GM12878 (cell line): ENCODE results near the gene GREB1. TPM values are rescaled to one million over a fixed set of nuclear protein-coding genes. Genes with fewer than 3 reads are reported as not detected.

ENCODE experiments used
- ATAC-seq: fragments of 200-7000 bp; cut with Tn5 transposase; 3 replicates; pipeline ENCODE4 v1.9.1; 2020; ENCODE audit warnings: mild to moderate bottlenecking, moderate library complexity
- BruUV-seq: library from RNA; stranded (reverse); fragments of 400-500 nt; replicated peaks from 2 replicates; lab custom pipeline; 2021; lab: Mats Ljungman, UMichigan
- CTCF ChIA-PET: fragments of 300-600 bp; sonication (Branson Sonifier 250); formaldehyde crosslinking; extraction: SDS; loops from one replicate; lab custom pipeline; 2021; ENCODE audit warnings: inconsistent platforms; lab: Yijun Ruan, JAX
- POLR2A ChIA-PET: fragments of 350-600 bp; formaldehyde crosslinking; extraction: SDS; loops from one replicate; lab custom pipeline; 2021; ENCODE audit warnings: inconsistent platforms; lab: Charles Lee
- RAD21 ChIA-PET: fragments of 300-600 bp; sonication (Branson Sonifier 250); formaldehyde crosslinking; loops from one replicate; lab custom pipeline; 2023; ENCODE audit warnings: antibody characterized with exemption; ENCODE audit not compliant: unreplicated experiment; lab: Charles Lee
- SMC1A ChIA-PET: fragments of 300-600 bp; sonication (Branson Sonifier 250); formaldehyde crosslinking; loops from one replicate; lab custom pipeline; 2023; ENCODE audit not compliant: unreplicated experiment, uncharacterized antibody; lab: Charles Lee
- DNase-seq: peaks from one replicate; pipeline ENCODE4 v3.0.0-alpha.2; 2011; ENCODE audit warnings: low read depth, low spot score
- FAIRE-seq: peaks from 3 replicates; lab custom pipeline; 2011; peaks lifted over from hg19 to GRCh38; lab: Jason Lieb, UNC
- H2AFZ ChIP-seq: 2 replicates; pipeline ENCODE4 v1.6.0; 2011; ENCODE audit warnings: low read depth, low read length, control low read depth; ENCODE audit not compliant: control insufficient read depth
- H3K27ac ChIP-seq: 2 replicates; pipeline ENCODE4 v1.5.1; 2011; ENCODE audit warnings: control low read depth; ENCODE audit not compliant: control insufficient read depth, insufficient read depth
- H3K27me3 ChIP-seq, 2 experiments: replicated peaks in 1 of 2; 2 replicates each; pipeline versions ENCODE4 v1.6.0 to v1.6.1; 2011; ENCODE audit warnings: low read length in 1 of 2; ENCODE audit not compliant: control insufficient read depth in 2 of 2, insufficient read depth in 2 of 2
- H3K36me3 ChIP-seq, 2 experiments: 2 replicates each; pipeline ENCODE4 v1.5.1; 2011; ENCODE audit warnings: low read length in 1 of 2; ENCODE audit not compliant: control insufficient read depth in 2 of 2, insufficient read depth in 2 of 2
- H3K4me1 ChIP-seq: 2 replicates; pipeline ENCODE4 v1.6.1; 2011; ENCODE audit warnings: mild to moderate bottlenecking, low read length, moderate library complexity, mixed read lengths; ENCODE audit not compliant: control insufficient read depth, insufficient read depth
- H3K4me2 ChIP-seq: 2 replicates; pipeline ENCODE4 v1.6.0; 2011; ENCODE audit warnings: control low read depth; ENCODE audit not compliant: control insufficient read depth, insufficient read depth
- H3K4me3 ChIP-seq: fragments of 200-600 bp; sonication (generic); 2 replicates; pipeline ENCODE4 v1.5.1; 2016
- H3K79me2 ChIP-seq: 2 replicates; pipeline ENCODE4 v1.6.0; 2011; ENCODE audit warnings: low read length; ENCODE audit not compliant: control insufficient read depth, insufficient read depth
- H3K9ac ChIP-seq: 2 replicates; pipeline ENCODE4 v1.8.0; 2011; ENCODE audit warnings: low read length, control low read depth, mixed read lengths; ENCODE audit not compliant: control insufficient read depth, insufficient read depth
- H3K9me3 ChIP-seq: replicated peaks from 3 replicates; pipeline ENCODE4 v1.5.1; 2011; ENCODE audit warnings: mild to moderate bottlenecking, low read length; ENCODE audit not compliant: control insufficient read depth, insufficient read depth
- H4K20me1 ChIP-seq: 2 replicates; pipeline ENCODE4 v1.6.0; 2011; ENCODE audit not compliant: control insufficient read depth, insufficient read depth
- CHD1 ChIP-seq: IDR thresholded peaks from 2 replicates; pipeline ENCODE4 v1.6.1; 2012; ENCODE audit warnings: low read depth, low read length, improper control_type of control experiment
- ELK1 ChIP-seq: IDR thresholded peaks from 2 replicates; pipeline ENCODE4 v1.6.1; 2012; ENCODE audit warnings: low read depth, low read length, improper control_type of control experiment
- HSF1 ChIP-seq: fragments of 150-350 bp; IDR thresholded peaks from 2 replicates; pipeline ENCODE4 v1.6.1; 2014; ENCODE audit warnings: mild to moderate bottlenecking, low read depth, low read length
- IRF5 ChIP-seq: fragments of 450-650 bp; IDR thresholded peaks from 2 replicates; pipeline ENCODE4 v1.6.1; 2017; ENCODE audit warnings: borderline replicate concordance
- MAX ChIP-seq: IDR thresholded peaks from 2 replicates; pipeline ENCODE4 v1.6.1; 2012; ENCODE audit warnings: low read depth, low read length, improper control_type of control experiment
- MYC ChIP-seq: IDR thresholded peaks from 2 replicates; pipeline ENCODE4 v1.6.1; 2011; ENCODE audit warnings: mild to moderate bottlenecking, low read length, moderate library complexity, inconsistent platforms; ENCODE audit not compliant: insufficient read depth, insufficient replicate concordance, insufficient read length, severe bottlenecking
- NFYB ChIP-seq: IDR thresholded peaks from 2 replicates; pipeline ENCODE4 v1.6.1; 2011; ENCODE audit warnings: low read depth, mild to moderate bottlenecking, low read length, improper control_type of control experiment, moderate library complexity; ENCODE audit not compliant: insufficient read depth
- NKRF ChIP-seq: fragments of 450-650 bp; conservative IDR thresholded peaks from 2 replicates; pipeline ENCODE4 v1.6.1; 2017; ENCODE audit warnings: mild to moderate bottlenecking, moderate library complexity
- NR2C1 ChIP-seq: fragments of 450-650 bp; IDR thresholded peaks from 2 replicates; pipeline ENCODE4 v1.6.1; 2017; ENCODE audit warnings: antibody characterized with exemption, mild to moderate bottlenecking, moderate library complexity
- PAX5 ChIP-seq: IDR thresholded peaks from 2 replicates; pipeline ENCODE4 v1.6.1; 2011; ENCODE audit warnings: low read depth, low read length, borderline replicate concordance
- PAX8 ChIP-seq: fragments of 450-650 bp; IDR thresholded peaks from 2 replicates; pipeline ENCODE4 v1.6.1; 2017; ENCODE audit warnings: mild to moderate bottlenecking, moderate library complexity
- PBX3 ChIP-seq: IDR thresholded peaks from 2 replicates; pipeline ENCODE4 v1.6.1; 2011; ENCODE audit warnings: mild to moderate bottlenecking, low read depth, low read length, moderate library complexity; ENCODE audit not compliant: insufficient replicate concordance
- PML ChIP-seq: IDR thresholded peaks from 2 replicates; pipeline ENCODE4 v1.6.1; 2012; ENCODE audit warnings: low read length, inconsistent platforms
- POLR2A ChIP-seq: IDR thresholded peaks from 2 replicates; pipeline ENCODE4 v1.6.1; 2011; ENCODE audit warnings: low read depth, mild to moderate bottlenecking, low read length
- RUNX3 ChIP-seq: IDR thresholded peaks from 2 replicates; pipeline ENCODE4 v1.6.1; 2012; ENCODE audit warnings: low read length, inconsistent platforms
- SIN3A ChIP-seq: IDR thresholded peaks from 2 replicates; pipeline ENCODE4 v1.6.1; 2012; ENCODE audit warnings: low read depth, low read length, improper control_type of control experiment
- WGBS: methylation state at CpG from one replicate; pipeline ENCODE4 v1.1.6; 2016; ENCODE audit warnings: low lambda C conversion rate; ENCODE audit not compliant: insufficient replicate concordance, insufficient coverage; ENCODE audit errors: missing lambda C conversion rate; 5-methylcytosine and 5-hydroxymethylcytosine counted together
- in situ Hi-C: fragments of 300-500 bp; cut with MboI; formaldehyde crosslinking; loops from 9 replicates; pipeline ENCODE4 v1.14.3; 2018; ENCODE audit warnings: mixed read lengths
- intact Hi-C: fragments of 100-400 bp; cut with micrococcal nuclease; formaldehyde crosslinking; loops from one replicate; pipeline ENCODE4 v1.14.2; 2022; ENCODE audit not compliant: unreplicated experiment
- polyA plus RNA-seq, 11 experiments: library from polyadenylated mRNA; depleted of rRNA in 4 of 11; unstranded in 6 of 11; stranded (reverse) in 5 of 11; fragments of >200 nt; fragmentation: Nextera tagmentation in 4 of 11; fragmentation: Illumina TruSeq in 1 of 11; extraction: Ambion mirVana in 4 of 11; extraction: Trizol in 1 of 11; gene quantifications; 1 replicate in 1 of 11; 2 replicates in 10 of 11; pipeline versions ENCODE4 v1.2.1 to v1.2.3, GENCODE V29; 2011 to 2016; ENCODE audit warnings: inconsistent platforms in 2 of 11, missing spikeins in 2 of 11, low read depth in 1 of 11
- total RNA-seq, 4 experiments: library from RNA; depleted of rRNA in 3 of 4; stranded (reverse); fragments of >200 nt in 3 of 4; fragmentation: Illumina TruSeq in 1 of 4; extraction: Trizol in 1 of 4; gene quantifications; 2 replicates each; pipeline versions ENCODE4 v1.2.1 to v1.2.3, GENCODE V29; 2013 to 2021

GREB1 gene
- total and polyA plus RNA-seq, 10 of the 15 experiments (the other 5 are each of a cell fraction or from before 2014, with no cell fraction given): 0.09 to 2.1 (median 0.37) TPM; not detected in 1

- Histone ChIP-seq H4K20me1 (no peaks in the 10 kb centered on the region), H3K4me1 (no peaks in the 10 kb centered on the region), H3K27ac (no peak overlapping the region), H3K4me2 (no peak overlapping the region), H3K36me3 (no peaks in the 10 kb centered on the region), H3K9ac (no peak overlapping the region), H2AFZ (no peak overlapping the region), H3K79me2 (no peaks in the 10 kb centered on the region), H3K9me3 (no peaks in the 10 kb centered on the region), H3K27me3 (no peaks in the 10 kb centered on the region), H3K4me3 (no peak overlapping the region)
- POLR2A ChIA-PET: no interaction called here
- SMC1A ChIA-PET: no interaction called here
- DNase-seq: no peak
- intact Hi-C loops (no loop called here), in situ Hi-C loops (no loop called here)
- no peak for FAIRE-seq
- no peak for ATAC-seq
- CTCF ChIA-PET: interaction anchor here (0.9 kb wide), 1 partner anchor 11 kb away, joined by 3 read pairs; no protein-coding TSS in a partner anchor
- 26% methylated on average over 9 of the region's 9 CpGs for WGBS
- RAD21 ChIA-PET: no interaction called here
- no TSS peak for BruUV-seq
- no peak for TF ChIP-seq MAX
- TF ChIP-seq HSF1: no peak
- no peak for TF ChIP-seq CHD1
- TF ChIP-seq NR2C1: no peak
- no peak for TF ChIP-seq SIN3A
- no peak for TF ChIP-seq RUNX3
- TF ChIP-seq NFYB: no peak
- no peak for TF ChIP-seq ELK1
- no peak for TF ChIP-seq IRF5
- no peak for TF ChIP-seq PAX5
- TF ChIP-seq PBX3: no peak
- TF ChIP-seq NKRF: no peak
- no peak for TF ChIP-seq MYC
- no peak for TF ChIP-seq POLR2A
- TF ChIP-seq PML: no peak
- no peak for TF ChIP-seq PAX8
Observed at GRCh38 chr2:11572996-11573395, 39.2 kb downstream of the GREB1 start.
